ENCODE data around the gene UNC119.

GRCh38 chr17:28537219-28537610 lies 15.2 kb downstream of the UNC119 start:
- TF ChIP-seq EZH2 (IDR thresholded peaks at IDR 0.05) (no peak), POLR2AphosphoS5 (IDR thresholded peaks at IDR 0.05; ENCODE audit: borderline replicate concordance, low read depth, low read length) (no peak), FOXP2 (optimal IDR thresholded peaks at IDR 0.05; ENCODE audit: control extremely low read depth, extremely low read length, insufficient read depth) (no peak)

Data from SK-N-MC (cell line).